ENCODE measurements around the gene SNAP25.

DNA sequence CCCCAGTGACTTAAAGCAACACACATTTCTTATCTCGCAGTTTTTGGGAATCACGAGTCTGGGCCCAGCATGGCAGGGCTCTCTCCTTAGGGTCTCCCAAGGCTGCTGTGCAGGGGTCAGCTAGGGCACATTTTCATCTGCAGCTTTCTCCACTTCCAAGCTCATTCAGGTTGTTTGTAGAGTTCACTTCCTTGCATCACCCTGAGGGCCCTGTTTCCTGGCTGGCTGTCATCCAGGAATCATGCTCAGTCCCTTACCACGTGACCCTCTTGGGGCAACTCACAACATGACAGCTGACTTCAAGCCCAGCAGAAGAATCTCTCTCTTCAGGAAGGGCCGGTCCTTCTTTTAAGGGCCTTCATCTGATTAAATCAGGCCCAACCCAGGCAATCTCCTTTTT lies 21.3 kb downstream of the SNAP25 start:
- TF ChIP-seq POLR2A (IDR thresholded peaks at IDR 0.05) = no peak
- TF ChIP-seq POLR2AphosphoS5 (IDR thresholded peaks at IDR 0.05; ENCODE audit: insufficient read depth in 1 of 2, low read depth in 1 of 2) = no peak
- TF ChIP-seq, protein P1, sequence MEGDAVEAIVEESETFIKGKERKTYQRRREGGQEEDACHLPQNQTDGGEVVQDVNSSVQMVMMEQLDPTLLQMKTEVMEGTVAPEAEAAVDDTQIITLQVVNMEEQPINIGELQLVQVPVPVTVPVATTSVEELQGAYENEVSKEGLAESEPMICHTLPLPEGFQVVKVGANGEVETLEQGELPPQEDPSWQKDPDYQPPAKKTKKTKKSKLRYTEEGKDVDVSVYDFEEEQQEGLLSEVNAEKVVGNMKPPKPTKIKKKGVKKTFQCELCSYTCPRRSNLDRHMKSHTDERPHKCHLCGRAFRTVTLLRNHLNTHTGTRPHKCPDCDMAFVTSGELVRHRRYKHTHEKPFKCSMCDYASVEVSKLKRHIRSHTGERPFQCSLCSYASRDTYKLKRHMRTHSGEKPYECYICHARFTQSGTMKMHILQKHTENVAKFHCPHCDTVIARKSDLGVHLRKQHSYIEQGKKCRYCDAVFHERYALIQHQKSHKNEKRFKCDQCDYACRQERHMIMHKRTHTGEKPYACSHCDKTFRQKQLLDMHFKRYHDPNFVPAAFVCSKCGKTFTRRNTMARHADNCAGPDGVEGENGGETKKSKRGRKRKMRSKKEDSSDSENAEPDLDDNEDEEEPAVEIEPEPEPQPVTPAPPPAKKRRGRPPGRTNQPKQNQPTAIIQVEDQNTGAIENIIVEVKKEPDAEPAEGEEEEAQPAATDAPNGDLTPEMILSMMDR (IDR thresholded peaks at IDR 0.05) = no peak

Measured in vagina (tissue), 2 donors.